Endothelial cell of umbilical vein (primary cell): Measurements from ENCODE around the gene CNTNAP2. TPM values are rescaled to one million over a fixed set of nuclear protein-coding genes. Genes with fewer than 3 reads are reported as not detected.

Experiments
- BruUV-seq: library from RNA; stranded (reverse); fragments of 400-500 nt; replicated peaks from 2 replicates; lab custom pipeline; 2021; lab: Mats Ljungman, UMichigan
- CTCF ChIA-PET: fragments of 300-600, 350-600 bp; sonication (Branson Sonifier 250); formaldehyde crosslinking; loops from one replicate; lab custom pipeline; 2021; ENCODE audit warnings: antibody characterized with exemption, inconsistent platforms; lab: Charles Lee
- POLR2A ChIA-PET: fragments of 300-600, 350-600 bp; sonication (Branson Sonifier 250); formaldehyde crosslinking; loops from one replicate; lab custom pipeline; 2021; ENCODE audit warnings: antibody characterized with exemption, inconsistent platforms; lab: Charles Lee
- DNase-seq: peaks from one replicate; pipeline ENCODE4 v3.0.0-alpha.2; 2011; ENCODE audit warnings: low read depth, low spot score
- FAIRE-seq: peaks from 2 replicates; lab custom pipeline; 2011; peaks lifted over from hg19 to GRCh38; lab: Jason Lieb, UNC
- H2AFZ ChIP-seq: 2 replicates; pipeline ENCODE4 v1.6.0; 2012; ENCODE audit warnings: low read depth, low read length, control low read depth, inconsistent platforms
- H3K27ac ChIP-seq: 2 replicates; pipeline ENCODE4 v1.5.1; 2011; ENCODE audit warnings: low read depth, mild to moderate bottlenecking, control low read depth, low read length, moderate library complexity; ENCODE audit not compliant: insufficient read depth
- H3K27me3 ChIP-seq, 2 experiments: 2 replicates each; pipeline versions ENCODE4 v1.6.0 to v1.6.1; 2011; ENCODE audit warnings: low read length in 2 of 2, mixed read lengths in 1 of 2; ENCODE audit not compliant: control insufficient read depth in 2 of 2, insufficient read depth in 2 of 2
- H3K36me3 ChIP-seq, 2 experiments: 2 replicates in 1 of 2; 3 replicates in 1 of 2; pipeline ENCODE4 v1.5.1; 2011; ENCODE audit warnings: low read length in 2 of 2, mild to moderate bottlenecking in 1 of 2, moderate library complexity in 1 of 2; ENCODE audit not compliant: control insufficient read depth in 2 of 2, insufficient read depth in 2 of 2; ENCODE audit errors: extremely low read depth in 1 of 2
- H3K4me1 ChIP-seq: 3 replicates; pipeline ENCODE4 v1.5.1; 2011; ENCODE audit warnings: mild to moderate bottlenecking, low read length; ENCODE audit not compliant: control insufficient read depth, insufficient read depth; ENCODE audit errors: extremely low read depth
- H3K4me2 ChIP-seq: 2 replicates; pipeline ENCODE4 v1.6.1; 2011; ENCODE audit warnings: low read length, control low read depth, mixed read lengths; ENCODE audit not compliant: insufficient read depth
- H3K4me3 ChIP-seq, 3 experiments: fragments of 200-600 bp in 1 of 3; sonication (generic), shearing (Covaris generic) in 1 of 3; replicated peaks in 1 of 3; 2 replicates each; pipeline ENCODE4 v1.5.1; 2011 to 2016; ENCODE audit warnings: control low read depth in 3 of 3, low read length in 3 of 3, mild to moderate bottlenecking in 2 of 3, inconsistent platforms in 1 of 3, low read depth in 1 of 3, moderate library complexity in 1 of 3; ENCODE audit not compliant: insufficient read depth in 1 of 3
- H3K79me2 ChIP-seq: 2 replicates; pipeline ENCODE4 v1.6.0; 2012; ENCODE audit warnings: low read length, inconsistent platforms; ENCODE audit not compliant: control insufficient read depth, insufficient read depth
- H3K9ac ChIP-seq: replicated peaks from 2 replicates; pipeline ENCODE3; 2011; ENCODE audit warnings: low read length, control low read depth; ENCODE audit not compliant: insufficient read depth; ENCODE audit errors: extremely low read depth
- H3K9me1 ChIP-seq: replicated peaks from 3 replicates; pipeline ENCODE4 v1.6.0; 2011; ENCODE audit warnings: mild to moderate bottlenecking, low read length; ENCODE audit not compliant: control insufficient read depth, insufficient read depth; ENCODE audit errors: extremely low read depth
- H3K9me3 ChIP-seq: replicated peaks from 2 replicates; pipeline ENCODE4 v1.5.1; 2012; ENCODE audit warnings: low read length, inconsistent platforms; ENCODE audit not compliant: control insufficient read depth, insufficient read depth
- H4K20me1 ChIP-seq: replicated peaks from 2 replicates; pipeline ENCODE3; 2011; ENCODE audit warnings: mild to moderate bottlenecking, low read length; ENCODE audit not compliant: control insufficient read depth, insufficient read depth; ENCODE audit errors: extremely low read depth
- EZH2 ChIP-seq: IDR thresholded peaks from 2 replicates; pipeline ENCODE4 v1.6.1; 2012; ENCODE audit warnings: borderline replicate concordance, low read depth, mild to moderate bottlenecking, moderate library complexity, low read length, inconsistent platforms; ENCODE audit not compliant: severe bottlenecking
- FOS ChIP-seq: IDR thresholded peaks from 2 replicates; pipeline ENCODE4 v1.6.1; 2011; ENCODE audit warnings: mild to moderate bottlenecking, low read length, moderate library complexity, borderline replicate concordance; ENCODE audit not compliant: insufficient read depth
- GATA2 ChIP-seq: IDR thresholded peaks from 2 replicates; pipeline ENCODE4 v1.7.0; 2011; ENCODE audit warnings: low read depth, mild to moderate bottlenecking, moderate library complexity, mixed read lengths, low read length; ENCODE audit not compliant: insufficient read length, insufficient read depth
- JUN ChIP-seq: IDR thresholded peaks from 2 replicates; pipeline ENCODE4 v1.6.1; 2011; ENCODE audit warnings: borderline replicate concordance, low read depth; ENCODE audit not compliant: insufficient read length, insufficient read depth
- MYC ChIP-seq: IDR thresholded peaks from one replicate; pipeline ENCODE4 v1.6.1; 2011; ENCODE audit warnings: mild to moderate bottlenecking, low read depth, low read length
- POLR2A ChIP-seq: IDR thresholded peaks from 2 replicates; pipeline ENCODE4 v1.6.1; 2012; ENCODE audit warnings: low read depth, mild to moderate bottlenecking, control low read depth, low read length
- POLR2AphosphoS5 ChIP-seq: IDR thresholded peaks from 2 replicates; pipeline ENCODE4 v1.6.1; 2012; ENCODE audit warnings: low read depth, mild to moderate bottlenecking, control low read depth, low read length, moderate library complexity; ENCODE audit not compliant: insufficient read depth
- dilution Hi-C: fragments of 300-500 bp; cut with MboI; formaldehyde crosslinking; loops from one replicate; pipeline ENCODE4 v1.15.0; 2019; ENCODE audit warnings: low sequenced_read_pairs; ENCODE audit not compliant: extremely low pct_ligation_motif_present
- intact Hi-C: fragments of 100-400 bp; cut with micrococcal nuclease; formaldehyde crosslinking; loops from one replicate; pipeline ENCODE4 v1.10.0; 2022
- polyA plus RNA-seq, 4 experiments: library from polyadenylated mRNA; depleted of rRNA in 3 of 4; stranded (reverse) in 3 of 4; unstranded in 1 of 4; fragments of >200 nt; gene quantifications; 2 replicates each; pipeline versions ENCODE4 v1.2.1 to v1.2.3, GENCODE V29; 2011 to 2012; ENCODE audit warnings: missing spikeins in 1 of 4
- total RNA-seq: library from RNA; stranded (reverse); gene quantifications from 2 replicates; pipeline ENCODE4 v1.2.3, GENCODE V29; 2021
- TF ChIP-seq, protein P1 (sequence below): IDR thresholded peaks from 2 replicates; pipeline ENCODE4 v1.6.1; 2011; ENCODE audit not compliant: insufficient read depth, insufficient read length
- TF ChIP-seq, protein P2 (sequence below), 2 donors: IDR thresholded peaks; 1 replicate in 1 of 2; 2 replicates in 1 of 2; pipeline ENCODE4 v1.5.1; 2011; ENCODE audit warnings: low read length in 2 of 2, mild to moderate bottlenecking in 2 of 2, moderate library complexity in 2 of 2, control low read depth in 1 of 2, inconsistent platforms in 1 of 2, low read depth in 1 of 2; ENCODE audit not compliant: insufficient read depth in 1 of 2; ENCODE audit errors: extremely low read depth in 1 of 2

CNTNAP2 gene
- total and polyA plus RNA-seq, 2 donors (not counting 3 experiments of a cell fraction or from before 2014, with no cell fraction given), result not detected

DNA sequence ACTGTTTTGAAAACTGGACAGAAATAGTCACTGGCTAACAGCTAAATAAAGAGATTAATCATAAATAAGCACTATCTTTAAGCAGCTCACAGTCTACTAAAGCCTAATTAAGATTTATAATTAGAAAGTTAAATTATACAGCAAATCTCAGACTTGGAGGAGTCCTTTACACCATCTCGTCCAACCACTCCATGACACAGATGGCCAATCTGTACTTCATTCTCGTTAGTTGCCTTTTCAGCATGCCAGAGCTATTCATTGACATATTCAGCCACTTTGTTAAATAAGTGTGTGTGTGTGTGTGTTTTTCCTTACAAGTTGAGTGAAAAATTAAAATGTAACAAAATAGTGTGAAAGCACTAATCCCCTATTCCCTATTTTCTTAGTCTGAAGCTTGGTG is 1066.7 kb downstream of the CNTNAP2 start:
- no peaks in the 10 kb centered on the region for H3K9me1 ChIP-seq
- no peak for TF ChIP-seq EZH2
- TF ChIP-seq GATA2, result no peak
- TF ChIP-seq POLR2AphosphoS5, result no peak
- no peak for TF ChIP-seq POLR2A
- TF ChIP-seq, protein P1, sequence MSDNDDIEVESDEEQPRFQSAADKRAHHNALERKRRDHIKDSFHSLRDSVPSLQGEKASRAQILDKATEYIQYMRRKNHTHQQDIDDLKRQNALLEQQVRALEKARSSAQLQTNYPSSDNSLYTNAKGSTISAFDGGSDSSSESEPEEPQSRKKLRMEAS, result no peak
- TF ChIP-seq MYC, result no peak
- no peak for TF ChIP-seq FOS
- no peak for TF ChIP-seq JUN
- TF ChIP-seq, protein P2, sequence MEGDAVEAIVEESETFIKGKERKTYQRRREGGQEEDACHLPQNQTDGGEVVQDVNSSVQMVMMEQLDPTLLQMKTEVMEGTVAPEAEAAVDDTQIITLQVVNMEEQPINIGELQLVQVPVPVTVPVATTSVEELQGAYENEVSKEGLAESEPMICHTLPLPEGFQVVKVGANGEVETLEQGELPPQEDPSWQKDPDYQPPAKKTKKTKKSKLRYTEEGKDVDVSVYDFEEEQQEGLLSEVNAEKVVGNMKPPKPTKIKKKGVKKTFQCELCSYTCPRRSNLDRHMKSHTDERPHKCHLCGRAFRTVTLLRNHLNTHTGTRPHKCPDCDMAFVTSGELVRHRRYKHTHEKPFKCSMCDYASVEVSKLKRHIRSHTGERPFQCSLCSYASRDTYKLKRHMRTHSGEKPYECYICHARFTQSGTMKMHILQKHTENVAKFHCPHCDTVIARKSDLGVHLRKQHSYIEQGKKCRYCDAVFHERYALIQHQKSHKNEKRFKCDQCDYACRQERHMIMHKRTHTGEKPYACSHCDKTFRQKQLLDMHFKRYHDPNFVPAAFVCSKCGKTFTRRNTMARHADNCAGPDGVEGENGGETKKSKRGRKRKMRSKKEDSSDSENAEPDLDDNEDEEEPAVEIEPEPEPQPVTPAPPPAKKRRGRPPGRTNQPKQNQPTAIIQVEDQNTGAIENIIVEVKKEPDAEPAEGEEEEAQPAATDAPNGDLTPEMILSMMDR (IDR thresholded peaks at IDR 0.05; ENCODE audit: extremely low read depth in 1 of 2, insufficient read depth in 1 of 2, low read depth in 1 of 2, low read length in 2 of 2), result no peak
- no peak for DNase-seq
- dilution Hi-C loops (no loop called here), intact Hi-C loops (no loop called here)
- H3K79me2 ChIP-seq, result no peaks in the 10 kb centered on the region
- no peak overlapping the region for H3K4me3 ChIP-seq
- H3K9me3 ChIP-seq, result peaks cover 4% of the 10 kb centered on the region
- BruUV-seq, result no TSS peak
- no peak overlapping the region for H3K27ac ChIP-seq
- POLR2A ChIA-PET, result no interaction called here
- no peak overlapping the region for H2AFZ ChIP-seq
- H3K4me2 ChIP-seq, result no peak overlapping the region
- H3K4me1 ChIP-seq, result no peaks in the 10 kb centered on the region
- no peak for FAIRE-seq
- H3K36me3 ChIP-seq, result no peaks in the 10 kb centered on the region
- CTCF ChIA-PET, result no interaction called here
- no peaks in the 10 kb centered on the region for H3K27me3 ChIP-seq
- H4K20me1 ChIP-seq, result no peaks in the 10 kb centered on the region
- no peak overlapping the region for H3K9ac ChIP-seq
